NCI-H128 (cell line): Measurements from ENCODE around the gene USP32.

Source experiments
- DNase-seq: peaks from one replicate; lab custom pipeline; 2025; ENCODE audit not compliant: unreplicated experiment; lab: John Stamatoyannopoulos, UW

USP32 gene

DNA sequence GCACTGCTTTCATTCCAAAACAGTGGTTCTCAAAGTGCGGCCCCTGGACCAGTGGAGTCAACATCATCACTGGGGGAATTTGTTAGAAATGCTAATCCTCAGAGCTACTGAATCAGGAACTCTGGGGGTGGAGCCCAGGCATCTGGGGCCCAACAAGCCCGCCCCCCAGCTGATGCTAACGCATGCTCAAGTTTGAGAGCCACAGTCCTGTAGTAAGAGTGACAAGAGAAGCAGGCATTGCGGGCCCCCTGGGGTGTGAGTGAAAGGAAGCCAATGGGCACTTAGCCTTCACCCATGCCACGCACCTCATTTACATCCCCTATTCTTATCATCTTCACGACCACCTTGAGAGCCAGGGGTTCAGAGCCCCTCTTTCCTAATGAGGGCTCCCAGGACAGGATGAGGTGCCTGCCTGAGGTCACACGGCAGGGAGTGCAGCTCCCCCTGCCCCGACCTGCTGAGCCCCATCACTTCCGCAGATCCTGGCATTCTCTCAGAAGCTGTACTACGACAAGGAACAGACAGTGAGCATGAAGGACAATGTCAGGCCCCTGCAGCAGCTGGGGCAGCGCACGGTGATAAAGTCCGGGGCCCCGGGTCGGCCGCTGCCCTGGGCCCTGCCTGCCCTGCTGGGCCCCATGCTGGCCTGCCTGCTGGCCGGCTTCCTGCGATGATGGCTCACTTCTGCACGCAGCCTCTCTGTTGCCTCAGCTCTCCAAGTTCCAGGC is 233.0 kb downstream of the USP32 start:
- DNase-seq: no peak

DNA sequence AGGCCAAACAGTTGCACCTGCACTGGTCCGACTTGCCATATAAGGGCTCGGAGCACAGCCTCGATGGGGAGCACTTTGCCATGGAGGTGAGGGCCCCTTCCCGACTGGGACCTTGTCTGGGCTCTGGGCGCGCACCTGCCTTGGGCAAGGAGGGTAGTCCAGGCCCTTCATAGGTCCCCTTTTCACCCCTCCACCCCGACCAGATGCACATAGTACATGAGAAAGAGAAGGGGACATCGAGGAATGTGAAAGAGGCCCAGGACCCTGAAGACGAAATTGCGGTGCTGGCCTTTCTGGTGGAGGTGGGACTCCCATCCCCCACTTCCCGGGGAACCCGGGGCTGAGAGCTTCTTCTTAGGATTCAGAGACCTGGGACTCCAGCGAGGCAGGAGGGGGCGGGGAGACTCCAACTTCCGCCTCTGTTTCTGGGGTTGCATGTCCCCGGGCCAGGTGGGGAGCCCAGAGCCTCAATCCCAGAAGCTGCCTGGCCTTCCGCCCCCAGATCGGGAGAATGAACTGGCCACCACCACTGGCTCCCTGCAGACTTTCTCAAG is 234.4 kb downstream of the USP32 start:
- no peak for DNase-seq

DNA sequence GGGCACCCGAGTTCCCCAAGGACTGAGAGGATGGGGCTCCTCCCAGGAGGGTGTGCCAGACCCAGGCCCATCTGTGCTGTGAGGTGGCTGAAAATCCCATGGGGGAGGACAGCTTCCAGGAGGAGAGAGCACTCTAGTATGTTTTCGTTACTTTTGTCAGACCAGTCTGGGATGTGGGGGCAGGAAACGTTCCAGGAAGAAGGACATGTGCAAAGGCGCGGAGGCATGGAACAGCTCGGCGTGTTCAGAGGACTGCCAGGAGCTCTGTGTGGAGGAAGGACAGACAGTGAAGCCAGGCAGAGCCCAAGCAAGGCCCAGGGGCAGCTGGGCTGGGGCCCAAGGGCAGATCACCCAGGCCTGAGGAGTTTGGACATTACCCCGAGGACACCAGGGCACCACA is 235.2 kb downstream of the USP32 start:
- no peak for DNase-seq

DNA sequence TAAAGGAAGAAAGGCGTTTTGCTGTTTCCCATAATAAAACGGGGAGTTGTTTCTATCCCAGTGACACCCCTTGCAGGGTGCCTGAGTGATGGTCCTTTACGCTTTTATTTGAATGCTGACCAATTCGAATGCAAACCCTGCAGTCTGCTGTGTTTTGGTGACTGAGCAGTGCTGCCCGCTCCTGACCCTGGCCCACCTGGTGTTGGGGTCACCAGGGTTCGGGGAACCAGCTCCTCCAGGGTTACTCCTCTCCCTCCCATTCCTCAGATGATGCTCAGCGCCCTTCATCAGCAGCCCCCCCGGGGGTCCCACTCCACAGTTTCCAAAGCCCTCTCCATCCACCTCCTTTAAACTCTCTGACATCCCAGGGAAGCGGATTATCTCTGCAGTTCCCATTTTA is 236.1 kb downstream of the USP32 start:
- DNase-seq: no peak

DNA sequence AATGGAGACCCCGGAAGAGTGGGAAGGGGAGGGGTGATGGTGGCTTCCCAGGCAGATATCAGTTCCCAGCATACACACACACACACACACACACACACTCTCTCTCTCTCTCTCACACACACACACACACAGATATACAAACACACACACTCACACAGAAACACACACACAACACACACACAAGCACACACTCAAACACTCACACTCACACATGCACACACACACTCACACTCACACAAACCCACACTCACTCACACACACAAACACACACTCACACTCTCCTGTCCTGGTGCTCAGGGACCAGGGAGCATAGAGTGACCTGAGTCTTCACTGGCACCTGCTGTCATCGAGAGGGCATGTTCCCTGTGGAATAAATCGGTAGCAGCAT is 236.5 kb downstream of the USP32 start:
- DNase-seq: no peak

DNA sequence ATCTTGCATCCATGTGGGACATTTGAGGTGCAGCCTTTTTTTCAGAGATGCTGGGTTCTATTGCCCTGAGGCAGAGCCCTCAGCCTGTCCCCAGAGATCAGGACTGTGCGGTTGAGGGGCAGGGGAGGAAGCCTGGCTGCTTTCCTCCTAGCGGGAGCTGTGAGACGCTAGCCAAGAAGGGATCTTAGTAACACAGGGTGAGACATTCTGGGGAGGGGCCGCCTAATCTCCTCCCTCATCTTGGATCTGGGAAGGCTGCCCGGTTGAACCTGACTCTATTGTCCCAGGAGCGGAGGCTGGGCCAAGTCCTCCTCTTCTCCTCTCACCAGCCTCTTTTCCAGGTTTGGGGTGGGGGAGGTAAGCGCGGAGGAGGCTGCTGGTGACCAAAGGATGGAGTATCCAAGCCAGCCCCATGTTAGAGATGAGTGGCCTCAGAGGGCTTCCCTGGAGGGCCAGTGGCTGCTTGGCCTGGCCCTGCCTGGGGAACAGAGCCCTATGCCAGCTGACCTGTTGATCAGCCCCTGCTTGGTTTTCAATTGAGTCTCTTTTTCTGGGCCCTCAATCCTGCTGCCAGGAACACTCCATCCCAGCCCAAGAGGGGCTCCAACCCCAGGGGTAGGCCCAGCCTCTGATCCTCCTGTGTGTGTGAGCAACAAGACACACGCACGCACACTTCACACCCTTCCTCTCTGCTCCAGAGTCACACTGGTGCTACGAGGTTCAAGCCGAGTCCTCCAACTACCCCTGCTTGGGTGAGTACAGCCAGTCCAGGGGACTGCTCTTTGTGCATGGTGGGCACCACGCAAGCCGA is 237.1 kb downstream of the USP32 start:
- DNase-seq: no peak

DNA sequence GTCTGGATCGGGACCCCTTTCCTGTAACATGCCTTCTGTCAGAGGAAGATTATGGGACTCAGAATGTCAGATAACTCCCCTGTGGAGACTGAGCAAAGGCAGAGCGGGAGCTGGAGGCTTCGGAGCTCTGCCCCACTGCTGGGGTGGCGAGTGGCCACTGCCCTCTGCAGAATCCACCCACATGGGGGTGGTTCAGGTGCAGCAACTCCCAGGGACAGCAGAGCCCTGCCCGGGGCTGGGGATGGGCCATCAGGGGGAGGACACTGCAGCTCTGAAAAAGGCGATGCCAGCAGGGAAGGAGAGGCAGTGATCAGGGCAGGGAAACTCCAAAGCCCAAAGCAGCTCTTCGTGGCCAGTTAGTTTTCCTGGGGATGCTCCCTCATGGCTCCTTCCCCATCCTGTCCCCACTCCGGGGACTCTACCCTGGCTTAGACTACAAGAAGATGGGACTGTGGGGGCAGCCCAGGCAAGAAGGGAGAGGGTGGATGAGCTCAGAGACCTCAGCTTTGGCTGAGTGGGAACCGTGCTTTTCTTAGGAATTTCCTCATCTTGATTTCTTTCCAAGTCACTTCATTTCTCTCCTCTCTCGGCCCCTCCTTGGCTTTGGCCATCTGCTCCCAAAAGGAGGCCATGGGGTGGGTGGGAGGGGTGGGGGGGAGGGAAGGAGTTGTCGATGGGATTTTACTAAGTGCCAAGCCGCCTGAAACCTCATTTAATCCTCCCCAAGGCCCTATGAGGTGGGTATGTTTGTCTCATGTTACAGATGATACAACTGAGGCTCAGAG is 238.1 kb downstream of the USP32 start:
- no peak for DNase-seq

DNA sequence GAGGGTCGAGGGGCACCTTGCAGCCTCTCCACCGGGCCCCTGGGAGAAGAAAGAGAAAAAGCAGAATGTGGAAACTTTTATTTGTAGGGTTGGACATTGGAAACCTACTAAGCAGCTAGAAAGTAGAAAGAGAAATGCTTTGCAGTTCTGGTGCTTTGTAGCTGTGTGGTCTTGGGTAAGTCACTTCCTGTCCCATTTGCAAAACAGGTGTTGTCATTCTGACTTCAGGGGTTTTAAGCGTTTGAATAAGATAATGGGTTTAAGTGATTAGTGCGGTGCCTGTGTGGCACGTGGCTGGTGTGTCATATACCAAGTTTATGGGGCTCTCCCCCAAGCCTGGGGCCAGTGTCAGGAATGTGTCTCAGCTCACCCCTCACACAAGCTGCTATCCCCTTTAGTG is 240.6 kb downstream of the USP32 start:
- no peak for DNase-seq

DNA sequence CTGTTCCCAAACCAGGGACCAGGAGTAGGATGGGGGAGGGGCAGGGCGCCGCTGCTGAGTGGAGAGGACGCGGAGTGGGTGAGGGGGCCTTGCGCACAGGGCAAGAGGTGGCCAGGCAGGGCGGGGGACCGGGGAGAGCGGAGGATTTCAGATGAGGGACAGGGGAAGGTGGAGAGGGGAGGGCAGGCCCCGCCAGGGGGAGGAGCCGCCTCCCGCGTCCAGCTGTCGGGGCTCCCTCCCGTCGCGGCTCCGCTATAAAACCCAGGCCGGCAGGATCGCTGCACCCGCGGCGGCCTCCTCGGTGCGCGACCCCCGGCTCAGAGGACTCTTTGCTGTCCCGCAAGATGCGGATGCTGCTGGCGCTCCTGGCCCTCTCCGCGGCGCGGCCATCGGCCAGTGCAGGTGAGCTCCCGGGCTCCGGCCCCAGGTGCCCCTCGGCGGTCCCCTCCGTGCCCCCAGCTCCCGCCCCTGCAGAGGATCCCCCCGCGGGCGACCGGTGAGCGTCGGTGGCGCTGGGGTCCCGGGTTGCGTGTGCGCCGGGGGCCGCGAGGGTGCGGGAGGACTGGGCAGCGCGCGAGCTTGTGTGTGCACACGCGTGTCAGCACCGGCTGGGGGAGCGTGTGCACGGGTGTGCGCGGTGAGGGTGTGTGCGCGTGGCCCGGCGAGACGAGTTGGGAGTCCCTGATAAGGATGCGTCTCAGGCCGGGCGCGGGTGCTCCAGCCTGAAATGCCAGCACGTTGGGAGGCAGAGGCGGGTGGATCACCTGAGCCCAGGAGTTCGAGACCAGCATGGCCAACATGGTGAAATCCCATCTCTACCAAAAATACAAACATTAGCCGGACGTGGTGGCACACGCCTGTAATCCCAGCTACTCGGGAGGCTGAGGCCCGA is 242.0 kb downstream of the USP32 start, which contains the start of gene CA4:
CA4 (plus strand) TSS at position 283 of the 892 bp plus-strand sequence; CDS start at position 345, 62 bp downstream.
- DNase-seq: no peak

DNA sequence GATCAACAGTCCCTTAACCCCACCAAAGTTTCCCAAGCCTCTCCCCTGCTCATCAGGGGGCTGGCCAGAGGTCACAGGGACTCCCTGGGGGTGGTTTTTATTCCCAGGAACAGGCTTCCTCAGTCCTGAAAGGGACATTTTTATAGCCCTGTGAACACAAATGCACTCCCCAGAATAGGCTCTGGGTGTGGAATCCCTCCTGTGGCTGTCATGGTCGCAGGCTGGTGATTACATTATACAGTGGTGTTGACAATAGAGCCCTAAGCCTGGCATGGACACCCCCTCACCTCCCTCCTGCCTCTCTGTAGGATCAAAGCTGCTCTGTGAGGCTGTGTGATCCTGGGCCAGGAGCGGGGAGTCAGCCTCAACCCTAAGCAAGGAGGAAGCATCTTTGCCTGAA is 243.6 kb downstream of the USP32 start:
- no peak for DNase-seq

DNA sequence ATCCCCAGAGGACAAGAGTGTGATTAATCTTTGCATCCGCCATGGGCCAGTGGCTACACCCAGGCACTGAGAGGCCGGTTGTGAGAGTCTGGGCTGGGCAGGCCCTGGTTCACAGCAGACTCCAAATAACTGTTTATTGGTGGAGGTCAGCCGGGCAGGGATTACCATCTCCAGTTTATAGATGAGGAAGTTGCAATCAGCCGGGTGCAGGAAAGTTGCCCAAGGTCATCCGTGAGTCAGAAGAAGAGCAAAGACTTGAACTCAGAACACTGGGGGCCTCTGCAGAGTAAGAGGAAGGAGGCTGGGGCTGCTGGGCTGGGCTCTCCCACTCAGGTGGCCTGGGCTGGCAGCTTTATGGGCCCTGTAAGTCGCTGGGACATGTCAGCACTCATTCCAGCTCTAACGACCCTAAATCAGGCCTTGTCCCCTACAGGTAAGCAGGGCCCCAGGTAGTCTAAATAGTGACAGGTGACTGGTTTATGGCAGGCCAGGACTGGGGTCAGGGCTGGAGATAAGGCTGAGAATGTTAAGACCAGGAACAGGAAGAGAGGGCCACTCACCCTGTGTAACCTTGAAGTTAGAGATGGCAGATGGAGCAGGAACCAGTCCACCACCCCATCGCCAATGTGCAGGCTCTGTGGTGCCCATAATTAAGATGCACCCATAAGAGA is 244.2 kb downstream of the USP32 start:
- DNase-seq: no peak

DNA sequence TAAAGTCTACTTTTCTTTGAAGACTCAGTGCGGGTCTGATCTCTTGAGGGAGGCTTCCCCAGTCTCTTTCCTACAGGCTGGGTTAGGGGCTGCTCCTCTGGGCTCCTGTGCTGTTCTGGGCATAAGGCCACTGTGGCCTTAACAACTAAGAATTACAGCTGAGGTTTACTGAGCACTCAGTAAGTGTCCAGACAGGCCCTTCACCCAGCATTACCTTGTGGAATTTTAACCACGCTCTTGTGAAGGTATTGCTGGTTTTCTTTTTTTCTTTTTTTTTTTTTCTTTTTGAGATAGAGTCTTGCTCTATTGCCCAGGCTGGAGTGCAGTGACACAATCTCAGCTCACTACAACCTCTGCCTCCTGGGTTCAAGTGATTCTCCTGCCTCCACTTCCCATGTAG is 245.7 kb downstream of the USP32 start:
- no peak for DNase-seq

DNA sequence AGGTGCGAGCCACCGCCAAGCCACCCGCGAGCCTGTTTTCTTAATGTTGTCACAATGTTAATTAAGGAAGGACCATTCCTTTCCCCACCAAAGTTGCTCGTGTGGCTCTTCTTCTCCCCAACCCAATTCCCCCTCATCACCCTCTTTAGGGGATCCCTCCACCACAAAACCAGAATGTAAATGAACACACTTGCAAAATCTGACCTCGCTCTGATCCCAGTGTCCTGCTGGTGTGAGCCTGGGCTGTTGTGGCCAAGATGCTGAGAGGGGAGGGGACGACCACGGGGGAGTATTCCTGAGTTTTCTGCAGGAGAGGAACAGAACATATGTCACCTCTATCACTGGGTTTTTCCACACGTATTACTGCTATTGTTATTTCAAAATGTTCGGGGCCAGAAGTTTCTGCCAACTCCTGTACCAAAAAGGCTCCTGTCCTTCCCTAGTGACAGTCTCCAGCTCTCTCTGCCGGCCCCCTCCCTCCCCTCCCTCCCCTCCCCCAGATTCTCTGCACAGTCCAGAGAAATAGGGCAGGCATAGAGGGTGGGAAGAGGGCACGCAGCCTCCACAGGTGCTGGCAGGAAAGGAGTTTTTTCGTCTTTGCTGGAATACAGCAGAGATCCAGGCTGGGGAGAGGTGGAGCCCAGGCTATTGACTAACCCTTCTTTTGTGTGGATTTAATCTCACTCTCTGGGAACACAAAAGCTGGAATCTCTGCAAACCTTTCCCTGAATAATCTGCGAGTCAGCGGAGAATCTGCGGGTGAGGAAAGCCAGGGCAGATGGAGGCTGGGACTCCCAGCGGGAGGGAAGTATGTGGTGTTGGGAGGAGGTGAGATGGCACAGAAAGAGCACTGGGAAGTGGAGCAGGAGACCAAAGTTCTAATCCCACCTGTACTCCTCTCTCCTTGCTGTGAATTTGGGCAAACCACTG is 246.7 kb downstream of the USP32 start:
- DNase-seq: no peak

DNA sequence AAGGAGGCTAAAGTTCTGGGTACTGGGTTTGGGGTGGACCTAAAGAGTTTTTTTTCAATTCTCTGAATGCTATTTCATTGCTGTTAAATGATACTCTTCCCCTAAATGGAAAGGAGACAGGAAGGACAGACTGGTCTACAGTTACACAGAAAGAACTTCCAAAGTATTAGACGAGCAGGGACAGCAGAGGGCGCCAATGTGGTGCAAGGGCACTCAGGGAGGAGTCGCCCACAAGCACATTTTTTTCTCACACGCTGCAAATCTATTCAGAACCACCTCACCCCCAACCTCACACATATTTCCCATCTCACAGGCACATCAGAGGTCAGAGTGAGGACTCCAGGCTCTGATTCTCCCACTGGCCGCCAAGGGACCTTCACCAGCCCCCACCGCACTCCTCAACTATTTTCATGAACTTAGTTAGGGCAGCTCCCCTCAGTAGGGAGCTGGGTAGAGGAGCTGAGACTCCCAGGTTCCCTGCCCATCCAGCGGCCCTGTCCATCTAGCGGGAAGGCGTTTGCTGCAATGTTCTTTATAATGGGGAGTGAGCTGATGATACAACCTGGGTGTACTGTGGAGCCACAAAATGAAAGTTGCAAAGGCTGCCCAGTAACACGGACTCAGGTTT is 248.9 kb downstream of the USP32 start:
- peak; percentile 46 for DNase-seq

DNA sequence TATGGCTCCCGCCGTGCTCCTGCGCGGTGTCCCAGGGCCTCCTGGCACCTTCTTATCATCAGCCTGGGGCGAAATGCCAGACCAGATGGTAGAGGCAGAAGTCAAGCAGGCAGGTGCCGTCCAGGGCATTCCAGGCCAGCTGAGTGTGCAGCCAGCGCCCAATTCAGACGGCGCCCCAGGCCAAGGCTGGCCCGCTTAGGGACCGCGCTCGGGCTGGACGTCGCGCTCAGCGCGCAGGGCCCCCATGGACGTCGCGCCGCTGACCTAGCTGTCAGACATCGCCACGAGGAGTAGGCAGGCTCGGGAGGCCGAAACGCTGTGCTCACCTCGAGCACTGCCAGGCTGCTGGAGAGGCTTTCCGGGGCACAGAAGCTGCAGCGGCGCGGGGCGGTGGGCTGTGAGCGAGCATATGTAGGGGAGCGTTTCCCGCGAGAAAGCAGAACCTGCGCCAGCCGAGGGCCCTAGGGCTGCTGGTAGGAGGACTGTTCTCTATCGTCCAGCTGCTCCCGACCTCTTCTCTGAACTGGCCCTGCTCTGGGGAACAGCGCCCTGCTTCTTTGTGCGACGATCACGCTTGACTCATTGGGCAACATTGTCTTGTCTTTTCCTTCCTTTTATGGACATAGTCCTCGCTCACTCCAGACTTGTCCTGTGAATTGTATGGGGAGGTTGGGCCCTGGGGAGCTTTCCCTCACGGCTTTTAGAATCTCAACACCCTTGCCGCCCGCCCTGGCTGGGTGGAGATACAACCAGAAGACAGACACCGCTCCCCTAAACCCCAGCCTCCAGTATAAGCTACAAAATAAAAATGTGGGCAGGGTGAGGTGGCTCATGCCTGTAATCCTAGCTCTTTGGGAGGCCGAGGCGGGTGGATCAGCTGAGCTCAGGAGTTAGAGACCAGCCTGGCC is 250.6 kb downstream of the USP32 start:
- DNase-seq: no peak

DNA sequence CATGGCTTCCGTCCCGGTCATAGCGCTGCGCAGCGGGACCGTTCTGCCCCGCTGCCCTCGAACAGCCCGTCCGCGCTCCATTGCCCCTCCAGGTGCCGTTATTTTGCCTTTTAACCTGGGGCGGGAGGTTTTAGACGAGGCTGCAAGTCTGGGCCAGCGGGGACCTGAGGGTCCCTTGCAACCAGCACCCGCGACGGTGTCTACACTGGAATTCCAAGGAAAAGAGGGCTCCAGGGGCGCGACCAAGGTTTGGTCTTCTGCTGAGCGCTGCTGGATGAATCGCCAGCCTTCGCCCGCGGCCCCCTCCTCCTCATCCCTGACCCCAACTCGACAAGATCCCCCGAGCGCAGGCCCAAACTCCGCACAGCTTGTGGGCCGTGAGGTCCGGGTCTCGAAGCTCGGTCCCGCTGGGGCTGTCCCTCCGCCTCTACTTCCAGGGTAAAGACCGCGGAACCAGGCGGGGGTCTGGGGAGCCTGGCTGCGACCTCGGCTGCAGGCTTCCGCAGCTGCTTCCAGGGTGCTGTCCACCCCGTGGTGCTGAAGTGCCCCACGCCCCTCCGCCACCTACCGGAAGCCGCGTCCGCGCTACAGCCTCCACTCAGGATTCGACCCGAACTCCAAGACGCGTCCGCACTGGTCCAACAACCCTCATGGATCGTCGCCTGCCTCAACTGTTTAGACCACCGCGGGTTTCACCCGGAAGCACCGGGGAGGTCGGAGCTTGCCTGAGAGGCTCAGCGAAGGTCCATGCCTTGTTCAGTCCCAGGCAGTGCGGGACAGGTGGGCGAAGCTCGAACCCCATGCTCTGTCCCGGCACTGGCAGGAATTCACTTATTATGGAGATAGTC is 252.3 kb downstream of the USP32 start:
- DNase-seq: no peak
